GM19467 (cell line): ENCODE results near the gene NXN.
"Not testable (repeated sequence)": the region's sequence is repeated elsewhere in the genome, so short reads cannot be mapped to it uniquely, and the experiment has no call there.

Experiments
- ATAC-seq: cut with Tn5 transposase; IDR thresholded peaks from one replicate; pipeline ENCODE4 v1.9.1; 2021; ENCODE audit warnings: mild to moderate bottlenecking, moderate library complexity; ENCODE audit not compliant: unreplicated experiment

The NXN gene

GRCh38 chr17:923633-924032 is 55.9 kb downstream of the NXN start:
- no peak for ATAC-seq

- no peak for ATAC-seq
These were observed 58.4 kb downstream of the NXN start for GRCh38 chr17:921161-921560.

- no peak for ATAC-seq
These were observed 59.4 kb downstream of the NXN start for GRCh38 chr17:920190-920589.

GRCh38 chr17:917941-918740 is 61.4 kb downstream of the NXN start:
- ATAC-seq: no peak

- ATAC-seq: no peak
These were observed 62.2 kb downstream of the NXN start for GRCh38 chr17:917391-917811.

GRCh38 chr17:916315-916714 is 63.3 kb downstream of the NXN start:
- no peak for ATAC-seq

GRCh38 chr17:915538-916201 is 63.9 kb downstream of the NXN start:
- ATAC-seq: no peak

GRCh38 chr17:914561-914960 is 65.0 kb downstream of the NXN start:
- no peak for ATAC-seq

GRCh38 chr17:913207-913606 is 66.4 kb downstream of the NXN start:
- ATAC-seq: no peak

- ATAC-seq: no peak
These were observed 69.8 kb downstream of the NXN start for GRCh38 chr17:909642-910323.

- no peak for ATAC-seq
These were observed 71.9 kb downstream of the NXN start for GRCh38 chr17:907725-908124.

- ATAC-seq: not testable (repeated sequence)
These were observed 73.9 kb downstream of the NXN start for GRCh38 chr17:905708-906107.

- ATAC-seq: no peak
These were observed 75.7 kb downstream of the NXN start for GRCh38 chr17:903691-904481.

- ATAC-seq: no peak
These were observed 77.1 kb downstream of the NXN start for GRCh38 chr17:902463-902862.

GRCh38 chr17:901964-902363 is 77.6 kb downstream of the NXN start:
- no peak for ATAC-seq

- ATAC-seq: no peak
These were observed 78.2 kb downstream of the NXN start for GRCh38 chr17:901191-901950.

GRCh38 chr17:900336-900934 is 79.1 kb downstream of the NXN start:
- ATAC-seq: no peak

GRCh38 chr17:897970-898619 is 81.5 kb downstream of the NXN start:
- ATAC-seq: no peak

GRCh38 chr17:896953-897661 is 82.5 kb downstream of the NXN start:
- ATAC-seq: no peak
